K562 (cell line): ENCODE results near the gene ADAM21. TPM values are rescaled to one million over a fixed set of nuclear protein-coding genes. Genes with fewer than 3 reads are reported as not detected.
A peak's percentile ranks its signal among the peaks of the same experiment; 100 is the strongest.

Experiments
- ATAC-seq: fragments of 200-7000 bp; cut with Tn5 transposase; 3 replicates; pipeline ENCODE4 v1.9.1; 2020; ENCODE audit warnings: moderate library complexity
- Bru-seq: library from RNA; stranded (reverse); fragments of 400-500 nt; gene quantifications from one replicate; lab custom pipeline; 2021; lab: Mats Ljungman, UMichigan
- BruChase-seq, 2 experiments: library from RNA; stranded (reverse); fragments of 400-500 nt; gene quantifications; one replicate each; lab custom pipeline; 2021; lab: Mats Ljungman, UMichigan
- BruUV-seq: library from RNA; stranded (reverse); fragments of 400-500 nt; replicated peaks from 2 replicates; lab custom pipeline; 2021; lab: Mats Ljungman, UMichigan
- CTCF ChIA-PET: fragments of 300-600 bp; formaldehyde crosslinking; extraction: SDS; loops from one replicate; lab custom pipeline; 2021; ENCODE audit warnings: low intra/inter-chr PET ratio; lab: Yijun Ruan, JAX
- POLR2A ChIA-PET: fragments of 300-600, 350-650 bp; sonication (Branson Sonifier 250); formaldehyde crosslinking; extraction: SDS; loops from one replicate; lab custom pipeline; 2021; ENCODE audit warnings: antibody characterized with exemption, inconsistent platforms; lab: Yijun Ruan, JAX
- DNase-seq, 4 experiments: peaks; one replicate each; pipeline versions ENCODE4 v3.0.0 to v3.0.0-alpha.2; 2011 to 2018; ENCODE audit warnings: low spot score in 3 of 4, mixed read lengths in 3 of 4; ENCODE audit errors: extremely low read depth in 1 of 4
- FAIRE-seq: peaks from 2 replicates; lab custom pipeline; 2011; peaks lifted over from hg19 to GRCh38; lab: Jason Lieb, UNC
- H2AFZ ChIP-seq: 2 replicates; pipeline ENCODE4 v1.6.0; 2011; ENCODE audit warnings: low read depth, low read length, control low read depth, inconsistent platforms
- H3K27ac ChIP-seq: fragments of 200-600 bp; 3 replicates; pipeline ENCODE4 v1.8.0; 2011; ENCODE audit warnings: low read depth, mild to moderate bottlenecking, control low read depth, inconsistent platforms, low read length, moderate library complexity, mixed read lengths; ENCODE audit errors: extremely low read depth
- H3K27me3 ChIP-seq, 2 experiments: fragments of 300-600 bp in 1 of 2; 2 replicates in 1 of 2; 3 replicates in 1 of 2; pipeline versions ENCODE4 v1.6.0 to v1.8.0; 2011; ENCODE audit warnings: inconsistent platforms in 2 of 2, low read length in 2 of 2, mild to moderate bottlenecking in 1 of 2, mixed read lengths in 1 of 2, moderate library complexity in 1 of 2; ENCODE audit not compliant: control insufficient read depth in 2 of 2, insufficient read depth in 2 of 2
- H3K36me3 ChIP-seq: fragments of 300-600 bp; 3 replicates; pipeline ENCODE4 v1.8.0; 2011; ENCODE audit warnings: mild to moderate bottlenecking, low read length, inconsistent platforms; ENCODE audit not compliant: control insufficient read depth, insufficient read depth
- H3K4me1 ChIP-seq, 2 experiments: fragments of 200-600 bp in 1 of 2; replicated peaks in 1 of 2; 2 replicates in 1 of 2; 3 replicates in 1 of 2; pipeline versions ENCODE4 v1.5.1 to v1.8.0; 2011; ENCODE audit warnings: inconsistent platforms in 2 of 2, low read length in 2 of 2, mild to moderate bottlenecking in 1 of 2, mixed read lengths in 1 of 2, moderate library complexity in 1 of 2; ENCODE audit not compliant: control insufficient read depth in 2 of 2, insufficient read depth in 2 of 2
- H3K4me2 ChIP-seq: 2 replicates; pipeline ENCODE4 v1.6.1; 2011; ENCODE audit warnings: low read length, control low read depth, inconsistent platforms, mixed read lengths; ENCODE audit not compliant: insufficient read depth
- H3K4me3 ChIP-seq: fragments of 200-600 bp; sonication (generic), shearing (Covaris generic); 2 replicates; pipeline ENCODE4 v1.5.1; 2016; ENCODE audit warnings: control low read depth, inconsistent platforms
- H3K79me2 ChIP-seq: fragments of 200-600 bp; 3 replicates; pipeline ENCODE4 v1.8.0; 2011; ENCODE audit warnings: low read length, inconsistent platforms; ENCODE audit not compliant: control insufficient read depth, insufficient read depth
- H3K9ac ChIP-seq, 2 experiments: 2 replicates each; pipeline versions ENCODE4 v1.6.0 to v1.6.1; 2011; ENCODE audit warnings: low read depth in 2 of 2, low read length in 2 of 2, control low read depth in 1 of 2, inconsistent platforms in 1 of 2, mild to moderate bottlenecking in 1 of 2, mixed read lengths in 1 of 2; ENCODE audit not compliant: insufficient read depth in 1 of 2
- H3K9me1 ChIP-seq: one replicate; pipeline ENCODE4 v1.6.0; 2011; ENCODE audit warnings: inconsistent platforms, mild to moderate bottlenecking, low read length, moderate library complexity; ENCODE audit not compliant: control insufficient read depth, insufficient read depth
- H3K9me3 ChIP-seq: replicated peaks from 2 replicates; pipeline ENCODE4 v1.5.1; 2011; ENCODE audit warnings: low read depth, low read length, inconsistent platforms; ENCODE audit not compliant: control insufficient read depth, insufficient read depth
- H4K20me1 ChIP-seq: replicated peaks from 2 replicates; pipeline ENCODE4 v1.6.1; 2011; ENCODE audit warnings: low read length, inconsistent platforms, mixed read lengths; ENCODE audit not compliant: control insufficient read depth, insufficient read depth
- FUS ChIP-seq: fragments of 200-400 bp; formaldehyde crosslinking; optimal IDR thresholded peaks from 2 replicates; pipeline ENCODE3; 2017; ENCODE audit warnings: low read depth, low read length
- XRCC4 ChIP-seq: IDR thresholded peaks from one replicate; pipeline ENCODE4 v1.6.1; 2011; ENCODE audit not compliant: insufficient read depth, insufficient read length; ENCODE audit errors: extremely low read depth
- ZNF668 ChIP-seq: fragments of 250-450 bp; sonication (Bioruptor Pico); IDR thresholded peaks from 2 replicates; pipeline ENCODE4 v1.8.0; 2022; ENCODE audit warnings: mild to moderate bottlenecking, inconsistent platforms
- WGBS: fragments of 100-300 bp; shearing (Covaris generic); methylation state at CpG from one replicate; pipeline ENCODE4 v1.1.6; 2016; ENCODE audit warnings: low coverage, mixed read lengths; ENCODE audit not compliant: insufficient coverage; ENCODE audit errors: missing lambda C conversion rate; 5-methylcytosine and 5-hydroxymethylcytosine counted together
- in situ Hi-C: fragments of 300-500 bp; cut with MboI; formaldehyde crosslinking; loops from 4 replicates; pipeline ENCODE4 v1.15.0; 2018; ENCODE audit warnings: inconsistent platforms, mixed read lengths
- intact Hi-C: fragments of 100-400 bp; cut with micrococcal nuclease; formaldehyde crosslinking; loops from 2 replicates; pipeline ENCODE4 v1.14.2; 2022
- long read RNA-seq, 3 experiments: library from polyadenylated mRNA in 2 of 3; library from RNA in 1 of 3; unstranded in 2 of 3; stranded (forward) in 1 of 3; transcript quantifications; one replicate each; pipeline ENCODE4 v2.0.0, GENCODE V29; 2019 to 2022
- polyA minus RNA-seq, 3 experiments: library from RNA; depleted of rRNA, polyadenylated mRNA; stranded (reverse); fragments of >200 nt; gene quantifications; 2 replicates each; pipeline ENCODE4 v1.2.3, GENCODE V29; 2011
- polyA plus RNA-seq, 8 experiments: library from polyadenylated mRNA; depleted of rRNA in 4 of 8; stranded (reverse) in 5 of 8; unstranded in 3 of 8; fragments of >200 nt; fragmentation: Nextera tagmentation in 2 of 8; fragmentation: Illumina TruSeq in 1 of 8; extraction: Ambion mirVana in 2 of 8; extraction: Trizol in 1 of 8; gene quantifications; 2 replicates each; pipeline versions ENCODE4 v1.2.1 to v1.2.3, GENCODE V29; 2011 to 2014; ENCODE audit warnings: inconsistent platforms in 1 of 8, missing spikeins in 1 of 8
- total RNA-seq, 7 experiments: library from RNA; depleted of rRNA in 6 of 7; stranded (reverse); fragments of >200 nt in 6 of 7; fragmentation: Illumina TruSeq in 2 of 7; extraction: Trizol in 2 of 7; gene quantifications; 2 replicates each; pipeline versions ENCODE4 v1.2.1 to v1.2.3, GENCODE V29; 2011 to 2021; ENCODE audit warnings: low replicate concordance in 1 of 7
- TF ChIP-seq, protein P1 (sequence below): fragments of 250-450 bp; sonication (Bioruptor Pico); IDR thresholded peaks from 2 replicates; pipeline ENCODE4 v1.5.0; 2021; ENCODE audit warnings: mild to moderate bottlenecking, borderline replicate concordance
- TF ChIP-seq, protein P2 (sequence below), 2 experiments: fragments of 450-650 bp; IDR thresholded peaks; 2 replicates each; pipeline ENCODE4 v1.6.1; 2016

The ADAM21 gene
- total RNA-seq (2011; cell fraction: chromatin; rRNA removed; ENCODE audit: low replicate concordance) = 0.09 TPM in 1 of 2 replicates, not detected in the other
- total RNA-seq (2011; cell fraction: nucleolus; rRNA removed) = not detected in 2 replicates
- total RNA-seq (2011; cell fraction: nucleoplasm; rRNA removed) = 0.15 TPM in 1 of 2 replicates, not detected in the other
- 0.05 and 0.08 TPM in 2 replicates for total RNA-seq (2014; rRNA removed)
- 0.15 TPM in 1 of 2 replicates, not detected in the other for total RNA-seq (2014; rRNA removed; fragmentation: Illumina TruSeq; extraction: Trizol)
- not detected in 2 replicates for total RNA-seq (2015; rRNA removed; fragmentation: Illumina TruSeq; extraction: Trizol)
- not detected in 2 replicates for total RNA-seq (2021)
- polyA plus RNA-seq (2011; rRNA removed) = 0.03 TPM in 1 of 2 replicates, not detected in the other
- not detected in 2 replicates for polyA plus RNA-seq (2011; cell fraction: cytosol; rRNA removed)
- polyA plus RNA-seq (2011; cell fraction: nucleus; rRNA removed) = not detected in 2 replicates
- polyA plus RNA-seq (2012) = 0.04 and 0.15 TPM in 2 replicates
- 0.04 TPM in 1 of 2 replicates, not detected in the other for polyA plus RNA-seq (2014; fragmentation: Illumina TruSeq; extraction: Trizol)
- under 1 TPM in 1 of 2 experiments, not detected in 1; 0.03 TPM for polyA plus RNA-seq (2014; fragmentation: Nextera tagmentation; extraction: Ambion mirVana)
- 0.05 TPM in 2 replicates for polyA plus RNA-seq (2014; rRNA removed)
- polyA minus RNA-seq (2011; rRNA and poly(A)+ RNA removed) = 0.11 TPM in 1 of 2 replicates, not detected in the other
- not detected in 2 replicates for polyA minus RNA-seq (2011; cell fraction: cytosol; rRNA and poly(A)+ RNA removed)
- not detected in 2 replicates for polyA minus RNA-seq (2011; cell fraction: nucleus; rRNA and poly(A)+ RNA removed)
- not detected for Bru-seq, nascent RNA
- BruChase-seq, experiment 1, labeled RNA remaining after a 2-hour chase = percentile 14 among the genes with signal in this experiment
- not detected for BruChase-seq, experiment 2, labeled RNA remaining after a 6-hour chase
- long read RNA-seq, experiment 1 = 0 reads
- long read RNA-seq, experiment 2 = 0 reads
- long read RNA-seq, experiment 3 = 0 reads

DNA sequence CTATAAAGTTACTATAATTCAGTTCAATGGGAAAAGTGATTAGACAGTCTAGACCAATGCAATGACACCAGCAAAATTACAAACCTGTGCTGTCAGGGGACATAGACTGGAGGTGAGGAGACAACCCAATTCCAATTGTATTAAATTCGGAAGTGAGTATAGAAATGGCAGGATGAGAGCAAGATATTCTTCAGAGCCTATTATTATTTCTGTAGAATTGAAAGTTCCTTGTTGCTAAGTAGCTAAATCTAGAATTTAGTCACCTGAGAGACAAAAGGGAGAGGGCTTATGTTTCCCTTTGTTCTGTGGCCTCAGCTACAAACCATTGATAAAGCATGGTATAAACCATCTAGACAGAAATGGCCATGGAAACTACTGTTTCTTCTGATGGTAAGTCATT lies at the start of gene ADAM21:
TSS of gene ADAM21 (plus strand) at position 301 of the 400 bp plus-strand sequence. CDS start 5,326 bp downstream, outside the sequence.
- no peak within 1 kb of the TSS for H3K27ac ChIP-seq
- H4K20me1 ChIP-seq = no peaks in the 10 kb centered on the region
- no peaks in the 10 kb centered on the region for H3K9me3 ChIP-seq
- no peak for TF ChIP-seq ZNF668
- TF ChIP-seq, protein P1, sequence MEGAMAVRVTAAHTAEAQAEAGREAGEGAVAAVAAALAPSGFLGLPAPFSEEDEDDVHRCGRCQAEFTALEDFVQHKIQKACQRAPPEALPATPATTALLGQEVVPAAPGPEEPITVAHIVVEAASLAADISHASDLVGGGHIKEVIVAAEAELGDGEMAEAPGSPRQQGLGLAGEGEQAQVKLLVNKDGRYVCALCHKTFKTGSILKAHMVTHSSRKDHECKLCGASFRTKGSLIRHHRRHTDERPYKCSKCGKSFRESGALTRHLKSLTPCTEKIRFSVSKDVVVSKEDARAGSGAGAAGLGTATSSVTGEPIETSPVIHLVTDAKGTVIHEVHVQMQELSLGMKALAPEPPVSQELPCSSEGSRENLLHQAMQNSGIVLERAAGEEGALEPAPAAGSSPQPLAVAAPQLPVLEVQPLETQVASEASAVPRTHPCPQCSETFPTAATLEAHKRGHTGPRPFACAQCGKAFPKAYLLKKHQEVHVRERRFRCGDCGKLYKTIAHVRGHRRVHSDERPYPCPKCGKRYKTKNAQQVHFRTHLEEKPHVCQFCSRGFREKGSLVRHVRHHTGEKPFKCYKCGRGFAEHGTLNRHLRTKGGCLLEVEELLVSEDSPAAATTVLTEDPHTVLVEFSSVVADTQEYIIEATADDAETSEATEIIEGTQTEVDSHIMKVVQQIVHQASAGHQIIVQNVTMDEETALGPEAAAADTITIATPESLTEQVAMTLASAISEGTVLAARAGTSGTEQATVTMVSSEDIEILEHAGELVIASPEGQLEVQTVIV (CRISPR knock-in tag) = no peak
- no peak for TF ChIP-seq FUS
- TF ChIP-seq, protein P2, sequence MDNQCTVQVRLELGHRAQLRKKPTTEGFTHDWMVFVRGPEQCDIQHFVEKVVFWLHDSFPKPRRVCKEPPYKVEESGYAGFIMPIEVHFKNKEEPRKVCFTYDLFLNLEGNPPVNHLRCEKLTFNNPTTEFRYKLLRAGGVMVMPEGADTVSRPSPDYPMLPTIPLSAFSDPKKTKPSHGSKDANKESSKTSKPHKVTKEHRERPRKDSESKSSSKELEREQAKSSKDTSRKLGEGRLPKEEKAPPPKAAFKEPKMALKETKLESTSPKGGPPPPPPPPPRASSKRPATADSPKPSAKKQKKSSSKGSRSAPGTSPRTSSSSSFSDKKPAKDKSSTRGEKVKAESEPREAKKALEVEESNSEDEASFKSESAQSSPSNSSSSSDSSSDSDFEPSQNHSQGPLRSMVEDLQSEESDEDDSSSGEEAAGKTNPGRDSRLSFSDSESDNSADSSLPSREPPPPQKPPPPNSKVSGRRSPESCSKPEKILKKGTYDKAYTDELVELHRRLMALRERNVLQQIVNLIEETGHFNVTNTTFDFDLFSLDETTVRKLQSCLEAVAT (IDR thresholded peaks at IDR 0.05) = no peak
- no peak for TF ChIP-seq XRCC4
- TF ChIP-seq, all 486 proteins: peak for 0
- intact Hi-C loops (no loop called here), in situ Hi-C loops (no loop called here)
- FAIRE-seq (no peak), ATAC-seq (no peak), DNase-seq (no peak)
- H3K36me3 ChIP-seq = no peaks in the 10 kb centered on the region
- no TSS peak for BruUV-seq
- H3K79me2 ChIP-seq = no peaks in the 10 kb centered on the region
- POLR2A ChIA-PET = no interaction called here
- WGBS = 0% methylated on average over 1 of the region's 1 CpG
- H3K27me3 ChIP-seq = no peaks in the 10 kb centered on the region
- no peaks in the 10 kb centered on the region for H3K4me1 ChIP-seq
- H3K4me2 ChIP-seq = no peak within 1 kb of the TSS
- H2AFZ ChIP-seq = no peak within 1 kb of the TSS
- CTCF ChIA-PET = no interaction called here
- H3K4me3 ChIP-seq = no peak within 1 kb of the TSS
- no peak within 1 kb of the TSS for H3K9ac ChIP-seq
- H3K9me1 ChIP-seq = no peaks in the 10 kb centered on the region
